Measurements from ENCODE around the gene CD2BP2. TPM values are rescaled to one million over a fixed set of nuclear protein-coding genes. Genes with fewer than 3 reads are reported as not detected.

CD2BP2 gene
- polyA plus RNA-seq, 1 of the 3 experiments (the other 2 are of a cell fraction), result 80.8 TPM

GRCh38 chr16:30367349-30368009 lies 12.4 kb upstream of the CD2BP2 start:
- no peaks in the 10 kb centered on the region for H3K9me3 ChIP-seq
- peaks cover 4 to 34% of the 10 kb centered on the region in 2 experiments; a peak in 3 of 4 replicates for H3K4me1 ChIP-seq (ENCODE audit: control insufficient read depth in 1 of 2, insufficient read depth in 2 of 2, low read depth in 1 of 2, low read length in 1 of 2)
- peak overlapping the region; percentile 74 to 87 for H3K4me3 ChIP-seq (ENCODE audit: low read depth in 2 of 2, low read length in 1 of 2)
- H3K27me3 ChIP-seq (ENCODE audit: insufficient read depth), result no peaks in the 10 kb centered on the region
- H3K4me2 ChIP-seq, result peak overlapping the region; percentile 97
- peaks cover 56% of the 10 kb centered on the region for H4K20me1 ChIP-seq (ENCODE audit: insufficient read depth)
- TF ChIP-seq NRF1 (IDR thresholded peaks at IDR 0.05; ENCODE audit: low read depth, low read length) (no peak), MXI1 (IDR thresholded peaks at IDR 0.05; ENCODE audit: low read depth, low read length) (no peak), RXRA (IDR thresholded peaks at IDR 0.05; ENCODE audit: borderline replicate concordance, low read depth) (no peak), YY1 (IDR thresholded peaks at IDR 0.05; ENCODE audit: low read depth) (no peak), CHD2 (IDR thresholded peaks at IDR 0.05; ENCODE audit: low read length, partially characterized antibody) (no peak), NFIC (IDR thresholded peaks at IDR 0.05; ENCODE audit: borderline replicate concordance) (no peak), USF2 (IDR thresholded peaks at IDR 0.05; ENCODE audit: borderline replicate concordance, low read depth, low read length) (no peak), RCOR1 (IDR thresholded peaks at IDR 0.05; ENCODE audit: low read length) (no peak), TEAD4 (IDR thresholded peaks at IDR 0.05; ENCODE audit: borderline replicate concordance, insufficient read depth) (no peak), GABPA (IDR thresholded peaks at IDR 0.05; ENCODE audit: low read depth) (no peak), FOXJ3 (CRISPR knock-in tag; IDR thresholded peaks at IDR 0.05) (no peak), TAF1 (IDR thresholded peaks at IDR 0.05; ENCODE audit: borderline replicate concordance, low read depth, low read length) (no peak), GATA2 (CRISPR knock-in tag; IDR thresholded peaks at IDR 0.05) (no peak), USF1 (IDR thresholded peaks at IDR 0.05; ENCODE audit: borderline replicate concordance, low read depth) (no peak), SIN3A (IDR thresholded peaks at IDR 0.05; ENCODE audit: borderline replicate concordance, low read depth, low read length) (no peak)
- no peak for DNase-seq
- peak overlapping the region; percentile 80 for H3K9ac ChIP-seq
- POLR2A ChIA-PET, result interaction anchor here (0.8 to 1.1 kb wide), 2 partner anchors 11 to 12 kb away, joined by 3 read pairs; partner anchors contain the start of gene CD2BP2
- peaks cover 13 to 22% of the 10 kb centered on the region in 2 experiments for H3K36me3 ChIP-seq (replicated peaks in 1 of 2; ENCODE audit: control insufficient read depth in 1 of 2, insufficient read depth in 2 of 2, low read length in 1 of 2)
- peaks cover 74% of the 10 kb centered on the region for H3K79me2 ChIP-seq (ENCODE audit: insufficient read depth)
- WGBS (ENCODE audit: low lambda C conversion rate), result 85% methylated on average over 10 of the region's 10 CpGs
- CTCF ChIA-PET, result interaction anchor here (1.2 to 4.0 kb wide), 3 partner anchors 14 to 62 kb away, joined by 3 to 19 read pairs (median 3); partner anchors contain the start of genes CD2BP2 and DCTPP1
- H3F3A ChIP-seq (replicated peaks; ENCODE audit: insufficient read depth), result peaks cover 7% of the 10 kb centered on the region
- H2AFZ ChIP-seq (ENCODE audit: low read depth), result no peak overlapping the region
- H3K9me2 ChIP-seq, result no peaks in the 10 kb centered on the region
- peak overlapping the region in 1 of 2 experiments; percentile 57; a peak in 1 of 4 replicates for H3K27ac ChIP-seq (ENCODE audit: low read depth in 2 of 2, low read length in 1 of 2)

DNA sequence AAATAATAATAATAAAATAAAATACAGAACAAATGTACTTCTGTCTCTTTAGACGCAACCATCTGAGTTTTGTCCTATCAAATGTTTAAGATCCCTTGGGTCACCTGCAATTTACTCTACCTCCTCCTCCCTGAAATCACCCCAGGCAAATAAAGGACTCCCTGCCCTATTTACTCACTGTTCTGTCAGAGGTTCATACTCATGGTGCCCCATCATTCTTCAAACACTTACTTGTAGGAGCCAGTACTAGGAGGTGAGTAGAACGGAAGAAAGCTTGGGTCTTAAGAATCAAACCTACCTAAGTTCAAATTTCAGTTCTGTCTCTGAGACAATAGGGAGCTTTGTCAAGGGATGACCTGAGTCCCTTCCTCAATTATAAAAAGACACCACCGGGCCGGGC lies 11.4 kb upstream of the CD2BP2 start:
- H3F3A ChIP-seq (replicated peaks; ENCODE audit: insufficient read depth), result peaks cover 7% of the 10 kb centered on the region
- peaks cover 84% of the 10 kb centered on the region for H3K79me2 ChIP-seq (ENCODE audit: insufficient read depth)
- H2AFZ ChIP-seq (ENCODE audit: low read depth), result no peak overlapping the region
- no peaks in the 10 kb centered on the region for H3K9me3 ChIP-seq
- no peaks in the 10 kb centered on the region for H3K9me2 ChIP-seq
- H4K20me1 ChIP-seq (ENCODE audit: insufficient read depth), result peaks cover 56% of the 10 kb centered on the region
- no peaks in the 10 kb centered on the region for H3K27me3 ChIP-seq (ENCODE audit: insufficient read depth)
- no peak overlapping the region for H3K4me3 ChIP-seq (ENCODE audit: low read depth in 2 of 2, low read length in 1 of 2)
- CTCF ChIA-PET, result interaction anchor here (1.2 to 4.0 kb wide), 2 partner anchors 13 to 43 kb away, joined by 3 to 19 read pairs; partner anchors contain the start of gene CD2BP2
- H3K27ac ChIP-seq (ENCODE audit: low read depth in 2 of 2, low read length in 1 of 2), result no peak overlapping the region
- no peak for DNase-seq
- H3K9ac ChIP-seq, result no peak overlapping the region
- peaks cover 3 to 25% of the 10 kb centered on the region in 2 experiments; a peak in 3 of 4 replicates for H3K4me1 ChIP-seq (ENCODE audit: control insufficient read depth in 1 of 2, insufficient read depth in 2 of 2, low read depth in 1 of 2, low read length in 1 of 2)
- no peak overlapping the region; the same call in 1 of the 2 replicates for H3K4me2 ChIP-seq
- peaks cover 13 to 25% of the 10 kb centered on the region in 2 experiments for H3K36me3 ChIP-seq (replicated peaks in 1 of 2; ENCODE audit: control insufficient read depth in 1 of 2, insufficient read depth in 2 of 2, low read length in 1 of 2)
- WGBS (ENCODE audit: low lambda C conversion rate), result 95% methylated on average over 4 of the region's 4 CpGs
- POLR2A ChIA-PET, result interaction anchor here (0.8 to 1.1 kb wide), 2 partner anchors 10 to 11 kb away, joined by 3 read pairs; partner anchors contain the start of gene CD2BP2
- TF ChIP-seq YY1 (IDR thresholded peaks at IDR 0.05; ENCODE audit: low read depth) (no peak), ELF1 (IDR thresholded peaks at IDR 0.05) (no peak), TCF12 (IDR thresholded peaks at IDR 0.05) (no peak), RFX5 (IDR thresholded peaks at IDR 0.05; ENCODE audit: low read length) (no peak), EP300 (IDR thresholded peaks at IDR 0.05; ENCODE audit: borderline replicate concordance in 1 of 2, low read depth in 1 of 2, low read length in 1 of 2) (no peak), REST (IDR thresholded peaks at IDR 0.05; ENCODE audit: low read depth, low read length) (no peak), POLR2AphosphoS5 (IDR thresholded peaks at IDR 0.05; ENCODE audit: low read depth, low read length) (no peak), CHD2 (IDR thresholded peaks at IDR 0.05; ENCODE audit: low read length, partially characterized antibody) (no peak), JUND (IDR thresholded peaks at IDR 0.05) (no peak), TEAD4 (IDR thresholded peaks at IDR 0.05; ENCODE audit: borderline replicate concordance, insufficient read depth) (no peak)
- TF ChIP-seq, protein P1, sequence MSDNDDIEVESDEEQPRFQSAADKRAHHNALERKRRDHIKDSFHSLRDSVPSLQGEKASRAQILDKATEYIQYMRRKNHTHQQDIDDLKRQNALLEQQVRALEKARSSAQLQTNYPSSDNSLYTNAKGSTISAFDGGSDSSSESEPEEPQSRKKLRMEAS (IDR thresholded peaks at IDR 0.05; ENCODE audit: low read depth), result no peak

All from SK-N-SH (cell line).